Activated T-cell treated with anti-CD3 and anti-CD28 coated beads, Interleukin-2, amount 50 U/mL, for 24 hours (primary cell): ENCODE data around the gene GLP2R.

Experiments
- DNase-seq: peaks from one replicate; pipeline ENCODE4 v3.0.0-alpha.2; 2020
- H3K27ac Mint-ChIP-seq: 2 replicates; pipeline ENCODE4 v1.8.0; 2020; ENCODE audit warnings: mild to moderate bottlenecking, mixed read lengths
- H3K27me3 Mint-ChIP-seq: 2 replicates; pipeline ENCODE4 v1.8.0; 2020; ENCODE audit warnings: mixed read lengths
- H3K36me3 Mint-ChIP-seq: 2 replicates; pipeline ENCODE4 v1.8.0; 2020; ENCODE audit warnings: low read depth, mixed read lengths
- H3K4me1 Mint-ChIP-seq: 2 replicates; pipeline ENCODE4 v1.8.0; 2020; ENCODE audit warnings: low read depth, mixed read lengths
- H3K4me3 Mint-ChIP-seq: 2 replicates; pipeline ENCODE4 v1.8.0; 2020; ENCODE audit warnings: mild to moderate bottlenecking, moderate library complexity, mixed read lengths
- H3K9me3 Mint-ChIP-seq: 2 replicates; pipeline ENCODE4 v1.8.0; 2020; ENCODE audit warnings: mixed read lengths

GLP2R gene

GRCh38 chr17:9893411-9894012 is 67.8 kb downstream of the GLP2R start:
- no peak for DNase-seq
- Mint-ChIP-seq H3K4me3 (no peak overlapping the region), H3K9me3 (no peaks in the 10 kb centered on the region), H3K36me3 (no peaks in the 10 kb centered on the region), H3K27ac (no peak overlapping the region), H3K27me3 (peaks cover 24% of the 10 kb centered on the region), H3K4me1 (no peaks in the 10 kb centered on the region)

GRCh38 chr17:9894231-9894630 is 68.5 kb downstream of the GLP2R start:
- H3K27ac Mint-ChIP-seq = no peak overlapping the region
- peaks cover 26% of the 10 kb centered on the region for H3K27me3 Mint-ChIP-seq
- DNase-seq = no peak
- H3K4me1 Mint-ChIP-seq = no peaks in the 10 kb centered on the region
- no peak overlapping the region for H3K4me3 Mint-ChIP-seq
- no peaks in the 10 kb centered on the region for H3K9me3 Mint-ChIP-seq
- no peaks in the 10 kb centered on the region for H3K36me3 Mint-ChIP-seq

GRCh38 chr17:9895923-9896322 is 70.2 kb downstream of the GLP2R start:
- DNase-seq = no peak
- Mint-ChIP-seq H3K27ac (no peak overlapping the region), H3K9me3 (no peaks in the 10 kb centered on the region), H3K36me3 (no peaks in the 10 kb centered on the region), H3K27me3 (peaks cover 35% of the 10 kb centered on the region), H3K4me1 (no peaks in the 10 kb centered on the region), H3K4me3 (no peak overlapping the region)

- H3K4me1 Mint-ChIP-seq = no peaks in the 10 kb centered on the region
- H3K9me3 Mint-ChIP-seq = no peaks in the 10 kb centered on the region
- H3K36me3 Mint-ChIP-seq = no peaks in the 10 kb centered on the region
- no peak overlapping the region for H3K4me3 Mint-ChIP-seq
- peaks cover 38% of the 10 kb centered on the region for H3K27me3 Mint-ChIP-seq
- no peak for DNase-seq
- no peak overlapping the region for H3K27ac Mint-ChIP-seq
Measured at GRCh38 chr17:9897372-9897968, 71.7 kb downstream of the GLP2R start.

- H3K27ac Mint-ChIP-seq = no peak overlapping the region
- H3K4me1 Mint-ChIP-seq = no peaks in the 10 kb centered on the region
- no peak for DNase-seq
- no peaks in the 10 kb centered on the region for H3K36me3 Mint-ChIP-seq
- H3K27me3 Mint-ChIP-seq = peaks cover 33% of the 10 kb centered on the region
- H3K9me3 Mint-ChIP-seq = no peaks in the 10 kb centered on the region
- H3K4me3 Mint-ChIP-seq = no peak overlapping the region
Measured at GRCh38 chr17:9898812-9899211, 73.1 kb downstream of the GLP2R start.

GRCh38 chr17:9899280-9900043 is 73.7 kb downstream of the GLP2R start:
- no peak overlapping the region for H3K27ac Mint-ChIP-seq
- H3K9me3 Mint-ChIP-seq = no peaks in the 10 kb centered on the region
- no peaks in the 10 kb centered on the region for H3K4me1 Mint-ChIP-seq
- H3K36me3 Mint-ChIP-seq = no peaks in the 10 kb centered on the region
- H3K27me3 Mint-ChIP-seq = peaks cover 33% of the 10 kb centered on the region
- DNase-seq = no peak
- H3K4me3 Mint-ChIP-seq = no peak overlapping the region

- Mint-ChIP-seq H3K36me3 (no peaks in the 10 kb centered on the region), H3K9me3 (no peaks in the 10 kb centered on the region), H3K27me3 (peaks cover 26% of the 10 kb centered on the region), H3K27ac (no peak overlapping the region), H3K4me3 (no peak overlapping the region), H3K4me1 (no peaks in the 10 kb centered on the region)
- no peak for DNase-seq
Measured at GRCh38 chr17:9900044-9900594, 74.4 kb downstream of the GLP2R start.

- H3K27ac Mint-ChIP-seq = no peak overlapping the region
- DNase-seq = no peak
- H3K36me3 Mint-ChIP-seq = no peaks in the 10 kb centered on the region
- no peaks in the 10 kb centered on the region for H3K9me3 Mint-ChIP-seq
- no peaks in the 10 kb centered on the region for H3K4me1 Mint-ChIP-seq
- H3K4me3 Mint-ChIP-seq = no peak overlapping the region
- H3K27me3 Mint-ChIP-seq = peaks cover 26% of the 10 kb centered on the region
Measured at GRCh38 chr17:9900784-9901183, 75.1 kb downstream of the GLP2R start.

GRCh38 chr17:9902120-9902519 is 76.4 kb downstream of the GLP2R start:
- DNase-seq = no peak
- no peaks in the 10 kb centered on the region for H3K36me3 Mint-ChIP-seq
- no peaks in the 10 kb centered on the region for H3K9me3 Mint-ChIP-seq
- no peak overlapping the region for H3K4me3 Mint-ChIP-seq
- H3K4me1 Mint-ChIP-seq = no peaks in the 10 kb centered on the region
- H3K27ac Mint-ChIP-seq = no peak overlapping the region
- peaks cover 22% of the 10 kb centered on the region for H3K27me3 Mint-ChIP-seq

- Mint-ChIP-seq H3K27ac (no peak overlapping the region), H3K27me3 (peaks cover 10% of the 10 kb centered on the region), H3K4me1 (no peaks in the 10 kb centered on the region)
Measured at GRCh38 chr17:9904277-9905077, 78.8 kb downstream of the GLP2R start.

GRCh38 chr17:9905078-9905415 is 79.3 kb downstream of the GLP2R start, which contains the start of gene RCVRN:
TSS of gene RCVRN (minus strand) at chr17:9905271. CDS start at chr17:9905180, 91 bp downstream.
- no peaks in the 10 kb centered on the region for H3K9me3 Mint-ChIP-seq
- H3K4me1 Mint-ChIP-seq = no peaks in the 10 kb centered on the region
- no peak for DNase-seq
- H3K27me3 Mint-ChIP-seq = peaks cover 8% of the 10 kb centered on the region
- no peak within 1 kb of the TSS for H3K4me3 Mint-ChIP-seq
- H3K27ac Mint-ChIP-seq = no peak within 1 kb of the TSS
- no peaks in the 10 kb centered on the region for H3K36me3 Mint-ChIP-seq

More at GRCh38 chr17:9904277-9905077, 78.8 kb downstream of the GLP2R start:
- H3K36me3 Mint-ChIP-seq = no peaks in the 10 kb centered on the region
- no peak overlapping the region for H3K4me3 Mint-ChIP-seq
- DNase-seq = no peak
- H3K9me3 Mint-ChIP-seq = no peaks in the 10 kb centered on the region

GRCh38 chr17:9905902-9906301 is 80.2 kb downstream of the GLP2R start:
- DNase-seq = no peak
- peaks cover 3% of the 10 kb centered on the region for H3K27me3 Mint-ChIP-seq
- no peaks in the 10 kb centered on the region for H3K36me3 Mint-ChIP-seq
- H3K27ac Mint-ChIP-seq = no peak overlapping the region
- H3K9me3 Mint-ChIP-seq = no peaks in the 10 kb centered on the region
- H3K4me3 Mint-ChIP-seq = no peak overlapping the region
- H3K4me1 Mint-ChIP-seq = no peaks in the 10 kb centered on the region

- Mint-ChIP-seq H3K4me3 (no peak overlapping the region), H3K4me1 (no peaks in the 10 kb centered on the region), H3K27ac (no peak overlapping the region), H3K9me3 (no peaks in the 10 kb centered on the region), H3K36me3 (no peaks in the 10 kb centered on the region), H3K27me3 (no peaks in the 10 kb centered on the region)
- no peak for DNase-seq
Measured at GRCh38 chr17:9906616-9907015, 80.9 kb downstream of the GLP2R start.

- Mint-ChIP-seq H3K4me1 (no peaks in the 10 kb centered on the region), H3K36me3 (no peaks in the 10 kb centered on the region), H3K9me3 (no peaks in the 10 kb centered on the region), H3K4me3 (no peak overlapping the region), H3K27ac (no peak overlapping the region), H3K27me3 (no peaks in the 10 kb centered on the region)
- no peak for DNase-seq
Measured at GRCh38 chr17:9907131-9907530, 81.4 kb downstream of the GLP2R start.
